HepG2 (cell line): ENCODE measurements around the gene MGAT5. TPM values are rescaled to one million over a fixed set of nuclear protein-coding genes. Genes with fewer than 3 reads are reported as not detected.
A peak's percentile ranks its signal among the peaks of the same experiment; 100 is the strongest.

Source experiments
- ATAC-seq: fragments of 200-7000 bp; cut with Tn5 transposase; 3 replicates; pipeline ENCODE4 v1.9.1; 2020; ENCODE audit warnings: mild to moderate bottlenecking, moderate library complexity
- BruUV-seq: library from RNA; stranded (reverse); fragments of 400-500 nt; replicated peaks from 2 replicates; lab custom pipeline; 2021; lab: Mats Ljungman, UMichigan
- CTCF ChIA-PET: fragments of 300-600 bp; formaldehyde crosslinking; extraction: SDS; loops from one replicate; lab custom pipeline; 2021; ENCODE audit warnings: low total read pairs, inconsistent platforms, low intra/inter-chr PET ratio; lab: Yijun Ruan, JAX
- POLR2A ChIA-PET: fragments of 350-600 bp; sonication (Branson Sonifier 250); formaldehyde crosslinking; loops from one replicate; lab custom pipeline; 2020; ENCODE audit warnings: antibody characterized with exemption, inconsistent platforms; lab: Yijun Ruan, JAX
- DNase-seq: peaks from one replicate; pipeline ENCODE4 v3.0.0-alpha.2; 2015; ENCODE audit warnings: low spot score
- FAIRE-seq: peaks from 3 replicates; lab custom pipeline; 2011; peaks lifted over from hg19 to GRCh38; lab: Jason Lieb, UNC
- H2AFZ ChIP-seq: one replicate; pipeline ENCODE4 v1.6.1; 2011; ENCODE audit warnings: low read length, inconsistent platforms
- H3K27ac ChIP-seq: fragments of 300-600 bp; 3 replicates; pipeline ENCODE4 v1.8.0; 2011; ENCODE audit warnings: mixed run types, mild to moderate bottlenecking, mixed read lengths, low read length, inconsistent platforms; ENCODE audit not compliant: insufficient read depth; ENCODE audit errors: extremely low read length
- H3K27me3 ChIP-seq, 2 experiments: fragments of 200-600 bp in 1 of 2; 2 replicates in 1 of 2; 3 replicates in 1 of 2; pipeline versions ENCODE4 v1.6.0 to v1.8.0; 2011; ENCODE audit warnings: low read length in 2 of 2, mild to moderate bottlenecking in 2 of 2, moderate library complexity in 2 of 2, inconsistent platforms in 1 of 2; ENCODE audit not compliant: insufficient read depth in 2 of 2, control insufficient read depth in 1 of 2
- H3K36me3 ChIP-seq, 2 experiments: fragments of 200-600 bp in 1 of 2; replicated peaks in 1 of 2; 2 replicates in 1 of 2; 3 replicates in 1 of 2; pipeline versions ENCODE4 v1.5.1 to v1.8.0; 2011; ENCODE audit warnings: low read length in 2 of 2, inconsistent platforms in 1 of 2; ENCODE audit not compliant: insufficient read depth in 2 of 2, control insufficient read depth in 1 of 2
- H3K4me1 ChIP-seq: 2 replicates; pipeline ENCODE4 v1.5.1; 2012; ENCODE audit warnings: low read length, inconsistent platforms; ENCODE audit not compliant: insufficient read depth
- H3K4me2 ChIP-seq: 2 replicates; pipeline ENCODE4 v1.6.0; 2011; ENCODE audit warnings: low read depth, low read length, inconsistent platforms
- H3K4me3 ChIP-seq, 3 experiments: fragments of 200-600 bp in 1 of 3; sonication (generic), shearing (Covaris generic) in 1 of 3; replicated peaks in 1 of 3; 2 replicates each; pipeline ENCODE4 v1.5.1; 2011 to 2016; ENCODE audit warnings: low read length in 3 of 3, inconsistent platforms in 2 of 3, low read depth in 2 of 3, mild to moderate bottlenecking in 2 of 3, control low read depth in 1 of 3, mixed read lengths in 1 of 3; ENCODE audit not compliant: insufficient read depth in 1 of 3
- H3K79me2 ChIP-seq: one replicate; pipeline ENCODE4 v1.6.1; 2011; ENCODE audit warnings: low read length, inconsistent platforms; ENCODE audit not compliant: insufficient read depth
- H3K9ac ChIP-seq: 2 replicates; pipeline ENCODE4 v1.6.0; 2011; ENCODE audit warnings: mild to moderate bottlenecking, low read depth, low read length, inconsistent platforms; ENCODE audit not compliant: insufficient read depth
- H3K9me3 ChIP-seq: 2 replicates; pipeline ENCODE4 v1.5.1; 2012; ENCODE audit warnings: mild to moderate bottlenecking, low read length
- H4K20me1 ChIP-seq: 2 replicates; pipeline ENCODE4 v1.6.0; 2011; ENCODE audit warnings: inconsistent platforms, mild to moderate bottlenecking, low read length, moderate library complexity; ENCODE audit not compliant: insufficient read depth
- KMT2B ChIP-seq: IDR thresholded peaks from 2 replicates; pipeline ENCODE4 v1.6.1; 2016; ENCODE audit warnings: missing genetic modification reagents, missing compliant biosample characterization
- MIXL1 ChIP-seq: IDR thresholded peaks from 2 replicates; pipeline ENCODE4 v1.6.1; 2016
- PRMT3 ChIP-seq: sonication (generic); formaldehyde crosslinking; IDR thresholded peaks from 2 replicates; pipeline ENCODE4 v1.8.1; 2022; ENCODE audit warnings: low read depth, mild to moderate bottlenecking, moderate library complexity, missing genetic modification reagents, borderline replicate concordance
- RBM22 ChIP-seq: fragments of 200-400 bp; formaldehyde crosslinking; optimal IDR thresholded peaks from 2 replicates; pipeline ENCODE3; 2017; ENCODE audit warnings: mild to moderate bottlenecking, low read length, moderate library complexity
- TAF1 ChIP-seq: sonication (generic); formaldehyde crosslinking; IDR thresholded peaks from 2 replicates; pipeline ENCODE4 v1.4.0; 2020; ENCODE audit warnings: missing genetic modification reagents
- ZNF326 ChIP-seq: sonication (generic); formaldehyde crosslinking; IDR thresholded peaks from 2 replicates; pipeline ENCODE4 v1.4.0; 2020; ENCODE audit warnings: missing genetic modification reagents, borderline replicate concordance
- ZNF7 ChIP-seq: IDR thresholded peaks from 2 replicates; pipeline ENCODE4 v1.6.1; 2016; ENCODE audit warnings: missing biosample characterization, missing genetic modification reagents
- ZNF737 ChIP-seq: sonication (generic); formaldehyde crosslinking; IDR thresholded peaks from 2 replicates; pipeline ENCODE4 v1.5.0; 2020; ENCODE audit warnings: missing genetic modification reagents, mild to moderate bottlenecking, borderline replicate concordance
- ZNF782 ChIP-seq: sonication (generic); formaldehyde crosslinking; IDR thresholded peaks from 2 replicates; pipeline ENCODE4 v1.4.0; 2020; ENCODE audit warnings: missing genetic modification reagents, mild to moderate bottlenecking, borderline replicate concordance
- ZSCAN31 ChIP-seq: sonication (generic); formaldehyde crosslinking; IDR thresholded peaks from 2 replicates; pipeline ENCODE4 v1.5.0; 2020; ENCODE audit warnings: low read depth, mild to moderate bottlenecking, missing genetic modification reagents
- WGBS: methylation state at CpG from one replicate; pipeline ENCODE4 v1.1.6; 2017; ENCODE audit warnings: low lambda C conversion rate; 5-methylcytosine and 5-hydroxymethylcytosine counted together
- in situ Hi-C: cut with HindIII; loops from 2 replicates; pipeline ENCODE4 v1.10.0; 2017; ENCODE audit warnings: low pct_unique_long_range_greater_than_20kb; ENCODE audit not compliant: extremely low pct_ligation_motif_present
- intact Hi-C: fragments of 100-400 bp; cut with micrococcal nuclease; formaldehyde crosslinking; loops from one replicate; pipeline ENCODE4 v1.10.0; 2022; ENCODE audit not compliant: unreplicated experiment
- polyA plus RNA-seq, 8 experiments: library from polyadenylated mRNA; depleted of rRNA in 3 of 8; stranded (reverse) in 7 of 8; unstranded in 1 of 8; fragments of >200 nt; fragmentation: Illumina TruSeq in 4 of 8; extraction: Trizol in 4 of 8; gene quantifications; 2 replicates each; pipeline versions ENCODE4 v1.2.1 to v1.2.3, GENCODE V29; 2011 to 2016; ENCODE audit warnings: low read depth in 4 of 8, missing spikeins in 1 of 8, mixed read lengths in 1 of 8; ENCODE audit not compliant: insufficient read depth in 1 of 8
- total RNA-seq, 5 experiments: library from RNA; depleted of rRNA; stranded (reverse); fragments of >200 nt; fragmentation: Illumina TruSeq; extraction: Trizol; gene quantifications; 2 replicates each; pipeline ENCODE4 v1.2.3, GENCODE V29; 2016; ENCODE audit warnings: low read depth in 1 of 5

MGAT5 gene
- total and polyA plus RNA-seq, 2 of the 13 experiments (the other 11 are each of a cell fraction or from before 2014, with no cell fraction given), result 33.1 to 60.2 TPM

DNA sequence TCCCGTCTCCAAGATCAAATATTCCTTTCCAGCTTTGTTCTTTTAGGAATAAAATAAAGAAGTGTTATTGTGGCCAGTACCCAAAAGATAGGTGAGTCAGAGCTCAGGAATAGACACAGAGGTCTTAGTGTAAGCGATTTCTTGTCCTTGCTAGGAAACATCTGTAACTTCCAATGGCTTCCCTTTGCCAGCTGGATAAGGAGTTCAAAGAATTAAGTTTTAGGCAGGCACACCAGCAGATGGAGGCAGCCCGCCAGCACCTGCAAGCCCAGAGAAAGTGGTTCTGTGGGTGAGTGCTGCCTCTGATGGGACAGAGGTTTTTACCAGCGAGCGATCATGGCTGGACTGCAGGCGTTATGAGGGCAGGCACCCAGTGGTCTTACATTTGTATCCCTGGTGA is 125.4 kb downstream of the MGAT5 start:
- no peak overlapping the region for H3K4me2 ChIP-seq
- WGBS, result 95% methylated on average over 6 of the region's 6 CpGs
- no peak overlapping the region for H3K9ac ChIP-seq
- H3K27me3 ChIP-seq, result no peaks in the 10 kb centered on the region
- H3K4me1 ChIP-seq, result peaks cover 17% of the 10 kb centered on the region
- H2AFZ ChIP-seq, result no peak overlapping the region
- H3K36me3 ChIP-seq, result peaks cover 2 to 15% of the 10 kb centered on the region in 2 experiments; a peak in 3 of 5 replicates
- DNase-seq, result no peak
- intact Hi-C loops (no loop called here), in situ Hi-C loops (no loop called here)
- H3K27ac ChIP-seq, result no peak overlapping the region
- H4K20me1 ChIP-seq, result no peaks in the 10 kb centered on the region
- CTCF ChIA-PET, result interaction anchor here (0.9 kb wide), 1 partner anchor 71 kb away, joined by 3 read pairs; no protein-coding TSS in a partner anchor
- no peak overlapping the region for H3K4me3 ChIP-seq
- BruUV-seq, result no TSS peak
- no peak for ATAC-seq
- no peaks in the 10 kb centered on the region for H3K9me3 ChIP-seq
- TF ChIP-seq ZNF7 (CRISPR knock-in tag) (no peak), ZNF782 (no peak), ZSCAN31 (CRISPR knock-in tag) (no peak)
- TF ChIP-seq, all 625 proteins: peak for 0
- no peaks in the 10 kb centered on the region for H3K79me2 ChIP-seq
- POLR2A ChIA-PET, result no interaction called here
- no peak for FAIRE-seq

DNA sequence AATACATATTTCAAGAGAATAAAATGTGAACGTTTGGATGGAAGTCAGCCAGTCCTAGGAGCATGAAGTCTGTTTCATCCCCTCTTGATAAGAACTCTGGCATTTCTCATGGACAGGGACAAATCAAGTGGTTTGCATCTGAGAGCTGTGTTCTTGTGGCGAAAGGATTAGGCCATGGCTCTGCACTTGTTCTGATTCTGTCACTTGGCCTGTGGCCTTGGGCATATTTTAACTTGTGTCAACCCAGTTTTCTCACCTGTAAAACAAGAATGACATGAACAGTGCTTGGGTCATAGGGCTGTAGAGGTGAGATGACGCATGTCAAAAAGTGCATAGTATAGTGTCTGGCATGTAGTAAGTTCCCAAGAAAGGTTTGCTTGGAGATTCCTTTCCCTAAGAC is 125.8 kb downstream of the MGAT5 start:
- DNase-seq, result no peak
- FAIRE-seq, result no peak
- in situ Hi-C loops (no loop called here), intact Hi-C loops (no loop called here)
- peaks cover 2 to 15% of the 10 kb centered on the region in 2 experiments; a peak in 3 of 5 replicates for H3K36me3 ChIP-seq
- no peaks in the 10 kb centered on the region for H3K9me3 ChIP-seq
- no TSS peak for BruUV-seq
- TF ChIP-seq TAF1 (no peak), KMT2B (CRISPR knock-in tag) (no peak), ZNF737 (CRISPR knock-in tag) (no peak), ZNF326 (CRISPR knock-in tag) (no peak), RBM22 (peak; percentile 44), PRMT3 (CRISPR knock-in tag) (no peak), MIXL1 (CRISPR knock-in tag) (no peak)
- POLR2A ChIA-PET, result no interaction called here
- no peak overlapping the region for H3K9ac ChIP-seq
- no peak for ATAC-seq
- CTCF ChIA-PET, result no interaction called here
- no peaks in the 10 kb centered on the region for H4K20me1 ChIP-seq
- no peaks in the 10 kb centered on the region for H3K79me2 ChIP-seq
- peaks cover 17% of the 10 kb centered on the region for H3K4me1 ChIP-seq
- H2AFZ ChIP-seq, result no peak overlapping the region
- no peak overlapping the region for H3K4me3 ChIP-seq
- no peaks in the 10 kb centered on the region for H3K27me3 ChIP-seq
- 100% methylated on average over 3 of the region's 3 CpGs for WGBS
- no peak overlapping the region for H3K27ac ChIP-seq
- H3K4me2 ChIP-seq, result no peak overlapping the region
